NCI-H510A treated with DMSO at 0.1 percent for 48 hours (cell line): ENCODE results near the gene CTIF.
"Not testable (repeated sequence)": the region's sequence is repeated elsewhere in the genome, so short reads cannot be mapped to it uniquely, and the experiment has no call there.

Experiments used
- DNase-seq: peaks from one replicate; lab custom pipeline; 2025; lab: John Stamatoyannopoulos, UW

CTIF gene

DNA sequence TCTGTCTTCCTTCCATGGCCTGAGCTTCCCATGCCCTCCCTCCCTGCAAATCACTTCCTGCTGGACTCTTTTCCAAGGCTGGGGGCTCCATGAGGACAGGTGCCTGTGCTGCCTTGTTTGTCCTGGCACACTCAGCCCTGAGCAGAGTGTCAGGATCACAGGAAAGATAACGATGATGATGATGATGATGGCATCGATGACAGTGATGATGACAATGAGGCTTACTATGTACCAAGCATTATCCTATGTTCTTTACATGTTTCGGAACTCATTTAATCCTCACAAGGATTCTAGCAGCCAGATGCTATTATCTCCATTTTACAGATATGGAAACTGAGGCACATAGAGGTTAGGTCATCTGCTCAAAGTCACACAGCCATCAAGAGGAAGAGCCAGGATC, 170.0 kb downstream of the CTIF start:
- DNase-seq = no peak

DNA sequence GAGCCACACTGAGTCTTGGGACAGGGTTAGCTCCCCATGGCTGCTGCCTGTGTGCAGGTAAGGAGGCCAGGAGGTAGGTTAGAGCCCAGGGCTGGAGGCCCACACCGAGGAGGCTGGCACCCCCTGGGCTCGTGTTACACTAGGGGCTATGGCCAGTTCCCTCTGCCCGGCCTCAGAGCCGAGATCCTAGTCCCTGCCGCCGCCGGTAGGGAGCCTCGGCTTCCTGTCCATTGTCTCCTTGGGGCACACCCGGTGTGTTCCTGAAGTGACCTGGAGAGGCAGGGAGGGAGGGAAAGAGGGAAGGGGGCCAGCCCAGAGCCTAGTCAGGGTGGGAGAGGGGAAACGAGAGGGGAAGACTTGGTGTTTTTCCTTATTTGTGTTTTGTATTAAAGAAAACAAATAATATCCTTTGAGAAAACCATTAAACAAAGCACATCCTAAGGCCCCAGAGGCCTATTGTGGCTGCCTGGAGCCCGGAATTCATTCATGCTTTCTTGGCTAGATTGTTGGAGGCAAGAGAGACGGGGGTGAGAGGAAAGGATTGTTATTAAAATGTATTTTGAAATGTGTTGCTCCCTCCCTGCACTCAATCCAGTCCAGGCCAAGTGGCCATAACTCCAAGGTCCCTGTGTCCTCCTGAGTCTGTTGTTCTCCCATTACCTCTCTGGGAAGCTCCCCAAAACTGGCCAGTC, 170.7 kb downstream of the CTIF start:
- DNase-seq = no peak

DNA sequence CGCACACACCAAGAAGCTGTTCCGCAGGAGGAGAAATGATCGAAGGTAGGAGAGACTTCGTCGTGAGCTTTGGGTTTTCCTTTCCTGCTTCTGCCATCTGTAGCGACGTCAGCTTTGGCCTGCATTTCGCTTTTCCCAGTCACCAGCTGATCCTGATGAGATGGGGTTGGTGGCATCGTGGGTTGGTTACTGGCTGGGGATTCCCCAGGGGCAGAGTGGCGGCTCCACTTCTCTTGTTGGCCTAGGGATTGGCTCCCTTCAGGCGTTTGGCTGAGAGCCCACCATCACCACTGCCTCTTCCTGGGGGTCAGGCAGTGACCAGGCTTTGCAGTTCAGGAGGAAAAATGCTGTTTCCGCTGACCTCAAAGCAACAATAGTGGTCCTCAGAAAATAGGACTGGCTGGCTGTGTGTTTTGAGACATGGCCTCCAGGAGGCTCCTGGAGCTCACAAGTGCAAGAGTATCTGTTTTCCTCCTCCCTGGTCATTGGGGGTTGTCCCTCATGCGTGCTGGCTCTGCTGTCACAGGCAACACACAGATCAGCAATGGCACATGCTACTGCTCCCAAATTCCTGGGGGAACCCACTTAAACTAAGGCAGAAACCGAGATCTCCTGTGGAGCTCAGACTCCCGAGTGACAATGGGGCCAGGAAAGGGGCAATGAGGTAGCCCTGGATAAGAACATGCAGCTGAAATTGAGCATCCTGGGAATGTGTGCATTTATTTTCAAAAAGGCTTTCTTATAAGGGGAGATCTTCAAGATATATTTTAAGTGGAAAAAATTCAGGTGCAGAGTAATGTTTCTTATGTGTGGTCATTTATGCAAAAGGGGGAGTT, 173.0 kb downstream of the CTIF start:
- no peak for DNase-seq

DNA sequence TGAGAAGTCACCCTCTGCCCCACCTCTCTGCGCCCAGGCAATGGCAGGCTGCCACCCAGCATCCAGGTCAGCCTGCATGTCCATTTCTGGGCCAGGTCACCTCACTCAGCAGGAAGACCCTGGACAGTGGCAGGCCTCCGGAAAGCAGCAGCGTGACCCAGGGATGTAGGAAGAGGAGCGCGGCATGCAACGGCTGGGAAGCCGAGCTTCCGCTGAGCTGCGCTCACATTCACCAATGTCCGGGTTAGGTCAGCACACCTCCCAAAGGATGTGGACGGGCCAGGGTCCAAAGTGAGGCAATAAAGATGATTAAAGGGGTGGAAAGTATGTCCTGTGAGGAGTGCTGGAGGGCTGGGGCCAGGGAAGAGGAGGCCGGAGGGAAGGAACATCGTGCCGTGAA, 174.5 kb downstream of the CTIF start:
- DNase-seq = no peak

DNA sequence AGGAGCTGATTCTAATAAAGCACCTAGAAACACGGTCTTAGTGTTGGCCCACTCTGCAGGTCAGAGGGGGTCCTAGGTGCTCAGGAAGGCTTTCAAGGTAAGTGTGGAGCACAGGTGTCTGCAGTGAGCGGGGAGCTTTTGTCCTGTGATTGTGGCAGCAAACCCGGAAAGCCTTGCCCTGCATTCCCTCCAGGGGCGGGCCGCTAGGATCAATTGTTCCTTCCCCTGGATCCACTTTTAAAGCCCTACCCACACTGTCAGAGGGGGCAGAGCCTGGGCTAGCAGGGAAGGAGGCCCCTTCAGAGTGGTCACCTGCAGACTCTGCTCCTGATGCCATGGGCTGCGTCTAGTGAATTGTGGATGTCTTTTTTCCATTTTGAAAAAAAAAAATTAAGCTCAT, 176.0 kb downstream of the CTIF start:
- no peak for DNase-seq

DNA sequence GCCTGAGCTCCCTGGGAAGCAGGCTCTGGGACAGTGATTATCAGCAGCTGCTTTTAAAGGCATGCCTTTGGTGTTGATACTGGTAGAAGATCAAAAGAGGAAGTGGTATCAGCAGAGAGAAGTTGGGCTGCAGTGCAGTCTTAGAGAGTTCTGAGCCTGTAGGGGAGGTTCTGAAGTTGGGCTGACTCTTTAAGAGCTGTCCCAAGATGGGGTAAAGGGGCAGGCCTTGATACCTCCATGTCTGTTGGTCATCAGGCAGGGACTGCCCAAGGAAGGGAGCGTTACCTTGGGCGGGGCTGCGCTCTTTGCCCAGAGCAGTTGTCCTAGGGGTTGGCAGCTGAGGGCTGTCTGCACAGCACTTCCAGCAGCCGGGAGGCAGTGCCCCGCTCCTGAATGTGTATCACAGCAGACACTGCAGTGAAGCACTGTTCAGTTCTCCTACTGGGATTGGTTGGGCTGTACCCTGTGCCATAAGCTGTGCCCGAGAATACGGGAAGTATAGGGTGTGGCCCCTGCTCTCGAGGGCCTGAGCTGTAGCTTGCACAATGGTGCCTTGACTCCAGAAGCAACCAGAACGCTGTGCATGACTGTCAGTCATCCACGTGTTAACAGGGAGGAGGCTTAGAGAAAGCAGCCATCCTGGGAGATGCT, 177.0 kb downstream of the CTIF start:
- DNase-seq = no peak

DNA sequence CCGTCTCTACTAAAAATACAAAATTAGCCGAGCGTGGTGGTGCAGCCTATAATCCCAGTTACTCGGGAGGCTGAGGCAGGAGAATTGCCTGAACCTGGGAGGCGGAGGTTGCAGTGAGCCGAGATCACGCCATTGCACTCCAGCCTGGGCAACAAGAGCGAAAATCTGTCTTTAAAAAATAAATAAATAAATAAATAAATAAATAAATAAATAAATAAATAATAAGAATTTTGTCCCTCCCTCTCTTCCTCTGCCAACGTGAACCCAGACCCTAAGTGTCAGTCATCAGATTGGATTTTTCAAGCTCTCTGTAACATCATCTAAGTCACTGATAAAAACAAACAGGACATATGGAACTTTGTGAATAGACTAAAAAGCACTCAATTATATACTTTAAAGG, 178.4 kb downstream of the CTIF start:
- DNase-seq = not testable (repeated sequence)

DNA sequence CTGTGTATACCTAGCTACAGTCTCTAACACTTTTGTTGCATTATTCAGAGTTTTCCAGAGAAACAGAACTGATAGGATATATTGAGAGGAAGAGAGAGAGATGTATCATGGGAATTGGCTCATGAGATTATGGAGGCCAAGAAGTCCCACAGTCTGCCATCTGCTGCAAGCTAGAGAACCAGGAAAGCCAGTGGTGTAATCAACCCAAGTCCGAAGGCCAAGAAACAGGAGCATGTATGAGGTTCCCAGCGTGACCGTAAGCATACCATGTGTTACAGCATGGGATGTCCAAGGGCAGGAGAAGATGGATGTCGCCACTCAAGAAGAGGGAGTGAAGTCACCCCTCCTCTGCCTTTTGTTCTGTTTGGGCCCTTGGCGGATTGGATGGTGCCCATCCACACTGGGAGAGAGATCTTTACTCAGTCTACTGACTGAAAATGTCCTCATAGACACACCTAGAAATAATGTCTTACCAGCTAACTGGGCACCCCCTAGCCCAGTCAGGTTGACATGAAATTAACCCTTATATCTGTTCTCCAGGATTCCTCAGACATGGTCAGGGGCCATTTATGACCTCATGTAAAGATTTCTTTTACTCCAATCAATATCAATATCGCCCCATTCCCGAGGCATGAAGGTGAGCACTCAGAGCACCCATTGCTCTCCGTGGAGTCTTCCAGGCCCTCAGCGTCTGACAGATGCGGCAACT, 179.6 kb downstream of the CTIF start:
- no peak for DNase-seq

DNA sequence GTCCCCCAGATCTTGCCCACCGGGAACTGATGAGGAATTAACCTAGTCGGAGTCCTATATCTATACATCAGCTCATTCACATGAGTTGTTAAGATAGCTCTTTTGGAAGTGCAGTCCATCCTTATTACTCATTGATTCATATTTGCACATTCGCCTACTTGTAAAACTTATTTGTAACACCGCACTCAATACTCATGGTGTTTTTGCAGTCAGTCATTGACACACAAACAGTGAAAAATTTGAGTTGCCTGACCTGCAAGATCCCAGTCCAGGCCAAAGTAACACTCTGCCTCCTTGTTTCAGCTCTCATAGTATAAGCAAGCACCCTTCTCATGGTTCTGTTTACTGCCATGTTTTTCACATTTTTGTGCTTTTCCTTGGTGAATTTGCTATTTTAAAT, 180.6 kb downstream of the CTIF start:
- no peak for DNase-seq

DNA sequence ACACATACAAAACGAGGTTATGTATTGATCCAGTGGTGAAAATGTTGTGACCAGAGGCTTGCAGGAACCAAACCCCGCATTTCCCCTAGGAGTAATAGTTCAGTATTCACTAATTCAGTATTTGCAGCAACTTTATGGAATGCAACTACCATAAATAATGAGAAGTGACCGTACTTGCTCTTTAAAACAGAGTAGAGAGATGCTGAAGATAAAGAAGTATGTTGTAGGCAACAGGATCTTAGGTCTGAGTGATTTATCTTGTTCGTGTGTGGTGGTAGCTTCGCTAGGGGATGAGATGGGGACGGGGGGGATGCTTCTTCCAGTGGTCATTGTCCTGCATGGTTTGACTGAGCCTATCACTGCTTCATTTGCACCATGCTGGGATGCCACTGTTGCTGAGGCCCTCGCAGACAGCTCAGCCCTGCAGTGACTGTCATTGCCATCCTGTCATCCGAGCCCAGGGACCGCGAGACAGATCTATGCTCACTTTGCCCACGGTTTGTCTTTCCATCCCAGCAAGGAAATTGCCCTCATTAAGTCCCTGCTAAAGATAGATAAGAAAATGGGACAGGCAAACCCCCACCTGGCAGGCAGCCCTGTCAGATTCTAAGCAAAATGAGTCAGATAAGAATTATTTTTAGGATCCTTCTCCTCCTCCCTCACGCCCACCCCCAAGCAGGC, 181.3 kb downstream of the CTIF start:
- no peak for DNase-seq

DNA sequence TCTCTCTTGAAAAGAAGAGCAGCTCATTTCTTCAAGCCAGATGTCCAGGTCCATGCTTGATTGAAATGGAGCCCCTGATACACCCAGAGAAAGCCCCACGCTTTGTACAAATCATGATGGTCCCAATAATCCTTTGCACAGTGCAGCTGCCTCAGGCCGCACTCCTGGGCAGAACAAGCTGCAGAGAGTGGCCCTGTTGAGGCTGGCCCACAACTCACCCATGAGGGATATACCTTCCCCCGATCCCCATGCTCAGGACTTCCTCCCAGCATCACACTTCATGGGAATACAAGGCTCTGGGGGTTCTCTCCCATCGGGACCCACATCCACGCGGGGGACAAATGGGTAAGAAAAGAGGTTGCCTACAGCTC, 181.8 kb downstream of the CTIF start:
- no peak for DNase-seq

DNA sequence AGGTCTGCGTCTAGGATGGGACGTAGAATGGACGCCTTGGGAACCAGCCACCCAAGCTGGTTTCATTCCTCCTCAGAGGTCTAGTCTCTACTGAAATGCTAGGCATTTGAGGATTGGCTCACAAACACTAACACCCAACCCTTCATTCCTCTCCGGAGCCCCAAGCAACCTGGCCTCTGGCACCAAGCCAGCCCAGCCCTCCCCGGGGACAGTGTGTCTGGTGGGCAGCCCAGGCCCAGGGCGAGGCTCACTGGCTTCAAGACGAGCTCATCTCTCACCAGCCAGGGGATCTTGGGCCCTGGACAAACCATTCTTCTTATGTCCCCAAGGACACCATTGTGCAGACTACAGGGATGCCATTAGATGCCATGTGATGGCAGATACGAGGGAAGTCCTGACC, 182.5 kb downstream of the CTIF start:
- no peak for DNase-seq

DNA sequence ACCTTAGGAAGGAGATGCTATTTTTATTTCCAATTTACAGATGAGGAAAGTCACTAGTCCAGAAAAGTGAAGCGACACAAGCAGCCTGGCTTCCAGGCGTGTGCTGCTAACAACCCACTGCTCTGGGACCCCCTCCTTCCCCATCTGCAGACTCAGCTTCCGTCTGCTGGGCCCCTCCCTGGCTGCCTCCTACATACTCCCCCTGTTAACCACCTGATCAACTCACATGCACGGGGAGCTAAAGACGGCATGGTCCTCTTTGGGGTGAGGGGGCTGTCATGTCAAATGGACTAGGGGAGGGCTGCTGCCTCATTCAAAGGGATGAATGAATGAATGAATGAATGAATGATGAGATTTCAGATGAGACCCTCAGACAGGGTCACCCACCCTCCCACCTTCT, 184.2 kb downstream of the CTIF start:
- DNase-seq = no peak

DNA sequence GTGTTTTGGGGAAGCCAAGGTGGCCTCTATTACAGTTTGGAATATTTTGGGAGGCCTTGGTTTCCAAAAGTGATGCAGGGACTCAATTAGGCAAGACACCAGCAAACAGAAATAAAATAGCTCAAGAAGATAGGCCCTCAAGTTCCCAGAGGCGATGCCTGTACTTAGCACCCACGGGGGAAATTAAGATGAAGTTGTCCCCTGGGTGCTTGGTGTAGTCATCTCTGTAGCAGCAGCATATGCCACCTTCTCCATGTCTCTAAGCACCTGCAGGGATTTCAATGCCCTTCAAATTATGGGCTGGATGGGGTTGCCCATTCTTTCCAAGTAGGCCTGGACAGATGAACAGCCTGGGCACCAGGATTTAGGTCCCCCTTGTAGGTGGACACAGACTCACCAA, 185.0 kb downstream of the CTIF start:
- no peak for DNase-seq

DNA sequence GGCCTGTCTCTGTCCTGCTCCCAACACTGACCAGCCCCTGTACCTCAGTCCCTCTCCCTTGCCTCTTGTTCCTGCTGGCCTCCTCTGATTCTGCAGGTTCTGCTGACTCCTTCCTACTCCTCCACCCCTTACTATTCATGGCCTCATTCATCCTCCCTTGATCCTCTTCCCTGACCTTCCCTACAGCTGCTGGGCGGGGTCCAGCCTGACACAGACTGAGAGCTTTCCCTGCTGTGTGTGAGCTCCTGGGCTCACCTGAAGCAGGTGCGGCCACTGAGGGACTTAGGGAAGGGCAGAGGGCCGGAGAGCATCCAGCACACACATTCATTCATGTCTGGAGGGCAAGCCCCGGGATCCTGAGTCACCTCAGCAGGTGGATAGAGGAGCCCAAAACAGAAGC, 185.6 kb downstream of the CTIF start:
- no peak for DNase-seq

DNA sequence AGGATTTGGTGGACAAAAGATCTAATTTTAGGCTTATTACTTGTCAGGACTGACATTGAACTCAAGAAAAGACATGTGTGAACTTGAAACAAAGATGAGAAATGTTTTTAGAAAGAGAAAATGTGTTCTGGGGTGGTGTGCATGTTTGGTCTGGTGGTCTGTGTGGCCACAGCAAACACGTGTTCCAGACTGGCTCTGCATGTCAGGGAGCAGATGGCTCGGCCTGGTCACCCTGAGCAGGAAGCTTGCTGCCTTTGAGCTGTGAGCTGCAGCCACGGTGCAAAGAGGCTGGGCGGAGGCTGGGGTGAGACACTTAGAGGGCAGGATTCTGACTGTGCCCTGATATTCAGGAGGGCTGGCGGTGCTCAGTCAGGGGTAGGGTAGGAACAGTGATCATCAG, 186.1 kb downstream of the CTIF start:
- no peak for DNase-seq

DNA sequence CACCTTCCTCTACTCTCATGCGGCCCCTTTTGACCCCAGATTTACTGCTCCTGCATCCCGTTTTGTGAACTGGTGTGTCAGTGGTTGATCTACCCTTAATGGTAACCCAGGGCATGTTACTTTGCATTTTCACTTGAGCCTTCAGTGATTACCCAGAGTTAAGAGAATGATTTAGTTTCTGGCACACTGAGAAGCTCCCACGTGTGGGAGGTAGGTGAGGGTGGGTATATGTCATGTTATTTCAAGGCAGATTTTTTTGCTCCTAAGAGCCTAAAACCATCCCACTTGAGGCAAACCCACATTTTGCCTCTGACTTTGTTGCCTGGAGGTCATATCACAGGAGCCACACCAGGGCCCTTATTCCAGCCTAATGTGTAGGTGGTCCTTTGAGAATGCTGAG, 186.7 kb downstream of the CTIF start:
- no peak for DNase-seq

DNA sequence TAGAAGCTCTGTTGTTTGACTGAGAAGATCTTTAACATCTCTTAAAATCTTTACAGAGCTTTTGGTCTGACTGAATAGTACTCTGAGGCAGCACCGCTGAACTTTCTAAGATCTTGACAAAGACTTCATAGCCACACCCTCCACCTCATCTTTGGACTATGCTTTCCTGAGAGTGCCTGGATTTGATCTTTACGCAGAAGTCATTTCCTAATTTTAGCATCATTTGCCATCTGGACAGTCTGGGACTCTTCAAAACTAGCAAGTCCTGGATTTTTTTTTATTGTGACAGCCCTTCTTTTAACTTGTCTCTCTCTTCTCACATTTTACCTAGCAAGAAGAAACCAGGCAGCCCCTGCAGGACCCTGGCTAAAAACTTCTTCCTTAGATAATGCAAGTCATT, 188.8 kb downstream of the CTIF start:
- DNase-seq = no peak

DNA sequence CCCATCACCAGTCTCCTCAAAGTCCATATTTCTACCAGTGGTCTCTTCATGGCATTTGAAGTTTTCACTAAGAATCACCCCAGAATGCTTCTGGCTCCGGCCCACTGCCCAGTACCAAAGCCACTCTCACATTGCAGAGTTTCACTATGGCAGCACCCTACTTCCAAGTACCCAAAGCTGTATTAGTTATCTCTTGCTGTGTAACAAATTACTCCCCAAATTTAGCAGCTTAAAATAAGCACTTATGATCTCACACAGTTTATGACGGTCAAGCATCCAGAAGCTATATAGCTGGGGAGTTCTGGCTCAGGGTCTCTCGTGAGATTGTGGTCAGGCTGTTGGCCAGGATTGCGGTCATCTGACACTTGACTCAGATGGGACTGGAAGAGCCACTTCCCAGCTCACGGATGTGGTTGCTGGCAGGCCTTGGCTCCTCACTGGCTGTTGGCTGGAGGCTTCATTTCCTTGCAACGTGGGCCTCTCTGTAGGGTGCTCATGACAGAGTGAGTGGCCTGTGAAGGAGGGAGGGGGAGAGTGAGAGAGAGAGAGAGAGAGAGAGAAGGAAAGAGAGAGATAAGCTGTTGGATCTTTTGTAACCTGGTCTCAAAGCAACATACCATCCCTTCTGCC, 189.5 kb downstream of the CTIF start:
- DNase-seq = no peak

DNA sequence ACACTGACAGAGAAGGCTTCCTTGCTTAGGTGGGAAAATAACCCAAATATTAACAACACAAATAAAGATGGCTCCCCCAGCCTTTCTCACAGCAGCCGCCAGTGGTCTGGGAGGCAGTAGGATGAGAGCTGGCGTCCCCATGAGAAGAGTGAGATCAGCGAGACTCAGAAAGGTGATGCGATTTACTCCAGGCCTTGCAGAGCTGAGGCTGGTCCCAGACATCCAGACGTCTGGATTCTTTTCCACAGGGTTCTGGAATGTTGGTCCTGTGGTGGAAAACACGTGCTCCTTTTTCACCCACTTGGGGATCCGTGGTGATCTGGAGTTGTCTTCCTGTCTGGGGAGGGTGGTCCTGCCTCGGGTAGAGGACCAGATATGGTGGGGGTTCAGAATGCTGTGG, 190.6 kb downstream of the CTIF start:
- DNase-seq = no peak

DNA sequence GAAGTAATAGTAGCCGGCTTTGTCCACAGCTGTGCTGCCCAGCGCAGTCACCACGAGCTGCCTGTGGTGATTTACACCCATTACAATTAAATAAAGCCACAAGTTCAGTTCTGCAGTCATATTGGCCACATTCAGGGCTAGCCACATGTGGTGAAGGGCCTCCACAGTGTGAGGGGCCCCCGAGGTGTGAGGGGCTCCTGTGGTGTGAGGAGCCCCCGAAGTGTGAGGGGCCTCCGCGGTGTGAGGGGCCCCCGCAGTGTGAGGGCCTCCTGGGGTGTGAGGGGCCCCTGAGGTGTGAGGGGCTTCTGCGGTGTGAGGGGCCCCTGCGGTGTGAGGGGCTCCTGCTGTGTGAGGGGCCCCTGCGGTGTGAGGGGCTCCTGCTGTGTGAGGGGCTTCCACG, 191.2 kb downstream of the CTIF start:
- no peak for DNase-seq
